Spleen (tissue), 11 donors: ENCODE results near the gene DRD5. TPM values are rescaled to one million over a fixed set of nuclear protein-coding genes. Genes with fewer than 3 reads are reported as not detected.

ENCODE experiments used
- DNase-seq: peaks from one replicate; pipeline ENCODE4 v3.0.0-alpha.2; 2020
- H3K27ac ChIP-seq, 8 donors: fragments of 200-600 bp; sonication (generic) in 7 of 8; 1 replicate in 4 of 8; 2 replicates in 4 of 8; pipeline versions ENCODE4 v1.5.0 to v1.8.0; 2016 to 2021; ENCODE audit warnings: inconsistent platforms in 4 of 8, mild to moderate bottlenecking in 4 of 8, moderate library complexity in 1 of 8
- H3K27me3 ChIP-seq, 7 donors: fragments of 200-600 bp; sonication (generic) in 6 of 7; replicated peaks in 1 of 7; 1 replicate in 4 of 7; 2 replicates in 3 of 7; pipeline versions ENCODE4 v1.5.0 to v1.8.0; 2016 to 2021; ENCODE audit warnings: inconsistent platforms in 3 of 7, mild to moderate bottlenecking in 1 of 7
- H3K36me3 ChIP-seq, 6 donors: fragments of 200-600 bp; sonication (generic) in 5 of 6; 1 replicate in 4 of 6; 2 replicates in 2 of 6; pipeline versions ENCODE4 v1.5.0 to v1.8.0; 2016 to 2021; ENCODE audit warnings: inconsistent platforms in 2 of 6
- H3K4me1 ChIP-seq, 6 donors: fragments of 200-600 bp; sonication (generic) in 5 of 6; 1 replicate in 3 of 6; 2 replicates in 3 of 6; pipeline versions ENCODE4 v1.5.0 to v1.8.0; 2016 to 2021; ENCODE audit warnings: inconsistent platforms in 3 of 6
- H3K4me3 ChIP-seq, 8 donors: fragments of 200-600 bp; sonication (generic) in 7 of 8; 1 replicate in 4 of 8; 2 replicates in 4 of 8; pipeline versions ENCODE4 v1.5.0 to v1.8.0; 2016 to 2021; ENCODE audit warnings: inconsistent platforms in 4 of 8, mild to moderate bottlenecking in 4 of 8, moderate library complexity in 2 of 8
- H3K9me3 ChIP-seq, 8 donors: fragments of 200-600 bp; sonication (generic) in 7 of 8; 1 replicate in 4 of 8; 2 replicates in 4 of 8; pipeline versions ENCODE4 v1.5.0 to v1.8.0; 2016 to 2021; ENCODE audit warnings: inconsistent platforms in 4 of 8
- POLR2A ChIP-seq, 3 donors: fragments of 450-650 bp; IDR thresholded peaks; one replicate each; pipeline ENCODE4 v1.5.1; 2017; ENCODE audit warnings: antibody characterized with exemption in 3 of 3, mild to moderate bottlenecking in 1 of 3
- POLR2AphosphoS5 ChIP-seq, 3 donors: sonication (generic); formaldehyde crosslinking; IDR thresholded peaks; one replicate each; pipeline ENCODE4 v1.5.1; 2017; ENCODE audit warnings: antibody characterized with exemption in 3 of 3
- WGBS, 5 donors: extraction: QIAGEN DNeasy Blood & Tissue Kit in 3 of 5; methylation state at CpG; one replicate each; pipeline versions ENCODE4 v1.1.5 to v1.1.7; 2013 to 2018; 5-methylcytosine and 5-hydroxymethylcytosine counted together
- intact Hi-C: fragments of 100-400 bp; cut with DNase I; formaldehyde crosslinking; loops from one replicate; pipeline ENCODE4 v1.15.0; 2023; ENCODE audit warnings: low total_unique reads
- polyA plus RNA-seq, 3 donors: library from polyadenylated mRNA; stranded (reverse); fragments of 200-250 nt; gene quantifications; one replicate each; pipeline ENCODE4 v1.2.1, GENCODE V29; 2013
- total RNA-seq, 7 donors: library from RNA; depleted of rRNA in 3 of 7; stranded (reverse); fragments of >200 nt in 3 of 7; fragmentation: NEBNext Ultra II Directional in 4 of 7; extraction: Animal tissue kit (Norgen Biotek cat#: 25700) in 4 of 7; gene quantifications; one replicate each; pipeline versions ENCODE4 v1.1.0 to v1.2.1, GENCODE V29; 2016 to 2021
- TF ChIP-seq, protein P1 (sequence below), 11 experiments: fragments of 200-600 bp in 7 of 11; fragments of 450-650 bp in 4 of 11; sonication (generic) in 4 of 11; IDR thresholded peaks in 8 of 11; conservative IDR thresholded peaks in 3 of 11; 1 replicate in 7 of 11; 2 replicates in 4 of 11; pipeline versions ENCODE4 v1.4.0 to v1.8.0; 2016 to 2021; ENCODE audit warnings: antibody characterized with exemption in 11 of 11, inconsistent platforms in 4 of 11, mild to moderate bottlenecking in 1 of 11
- donor health status: healthy with polysubstance abuse.
- donor health status: DM: no; HTN: no; CAD: no; lungs with moderate emphysema.
- donor health status: DM: no; HTN: no; CAD: no.
- donor health status: Bipolar disorder and iron deficiency.
- donor health status: healthy.
- donor health status: DM: no; HTN: no; CAD: no.
- donor health status: DM: yes; HTN: yes; CAD: no.

Gene DRD5
- total and polyA plus RNA-seq, 10 donors: not detected

- H3K36me3 ChIP-seq: no peaks in the 10 kb centered on the region
- intact Hi-C loops: no loop called here
- H3K4me1 ChIP-seq: no peaks in the 10 kb centered on the region
- no peaks in the 10 kb centered on the region for H3K27me3 ChIP-seq
- H3K27ac ChIP-seq: no peak overlapping the region
- no peaks in the 10 kb centered on the region for H3K9me3 ChIP-seq
- H3K4me3 ChIP-seq: no peak overlapping the region
- WGBS, 5 donors: 67 to 92% (median 85%) methylated on average over 3 of the region's 3 CpGs
- no peak for DNase-seq
- TF ChIP-seq POLR2A (IDR thresholded peaks at IDR 0.05): no peak
- TF ChIP-seq, protein P1, sequence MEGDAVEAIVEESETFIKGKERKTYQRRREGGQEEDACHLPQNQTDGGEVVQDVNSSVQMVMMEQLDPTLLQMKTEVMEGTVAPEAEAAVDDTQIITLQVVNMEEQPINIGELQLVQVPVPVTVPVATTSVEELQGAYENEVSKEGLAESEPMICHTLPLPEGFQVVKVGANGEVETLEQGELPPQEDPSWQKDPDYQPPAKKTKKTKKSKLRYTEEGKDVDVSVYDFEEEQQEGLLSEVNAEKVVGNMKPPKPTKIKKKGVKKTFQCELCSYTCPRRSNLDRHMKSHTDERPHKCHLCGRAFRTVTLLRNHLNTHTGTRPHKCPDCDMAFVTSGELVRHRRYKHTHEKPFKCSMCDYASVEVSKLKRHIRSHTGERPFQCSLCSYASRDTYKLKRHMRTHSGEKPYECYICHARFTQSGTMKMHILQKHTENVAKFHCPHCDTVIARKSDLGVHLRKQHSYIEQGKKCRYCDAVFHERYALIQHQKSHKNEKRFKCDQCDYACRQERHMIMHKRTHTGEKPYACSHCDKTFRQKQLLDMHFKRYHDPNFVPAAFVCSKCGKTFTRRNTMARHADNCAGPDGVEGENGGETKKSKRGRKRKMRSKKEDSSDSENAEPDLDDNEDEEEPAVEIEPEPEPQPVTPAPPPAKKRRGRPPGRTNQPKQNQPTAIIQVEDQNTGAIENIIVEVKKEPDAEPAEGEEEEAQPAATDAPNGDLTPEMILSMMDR (IDR thresholded peaks at IDR 0.05 in 8 of 11, conservative IDR thresholded peaks at IDR 0.05 in 3 of 11): no peak
- TF ChIP-seq POLR2AphosphoS5 (IDR thresholded peaks at IDR 0.05): no peak
These were observed 34.9 kb downstream of the DRD5 start for GRCh38 chr4:9816285-9816684.

- intact Hi-C loops: no loop called here
- H3K36me3 ChIP-seq: no peaks in the 10 kb centered on the region
- TF ChIP-seq POLR2A (IDR thresholded peaks at IDR 0.05): no peak
- TF ChIP-seq POLR2AphosphoS5 (IDR thresholded peaks at IDR 0.05): no peak
- TF ChIP-seq, protein P1 (IDR thresholded peaks at IDR 0.05 in 8 of 11, conservative IDR thresholded peaks at IDR 0.05 in 3 of 11): no peak
- no peaks in the 10 kb centered on the region for H3K27me3 ChIP-seq
- no peaks in the 10 kb centered on the region for H3K9me3 ChIP-seq
- WGBS, 5 donors: 67 to 75% (median 72%) methylated on average over 5 of the region's 5 CpGs
- no peak for DNase-seq
- H3K4me1 ChIP-seq: no peaks in the 10 kb centered on the region
- no peak overlapping the region for H3K4me3 ChIP-seq
- H3K27ac ChIP-seq: no peak overlapping the region
These were observed 38.9 kb downstream of the DRD5 start for GRCh38 chr4:9820343-9820742.

GRCh38 chr4:9825049-9825448 is 43.6 kb downstream of the DRD5 start:
- intact Hi-C loops: no loop called here

GRCh38 chr4:9826551-9826950 is 45.1 kb downstream of the DRD5 start:
- intact Hi-C loops: no loop called here
- DNase-seq: no peak
- no peaks in the 10 kb centered on the region for H3K36me3 ChIP-seq
- TF ChIP-seq POLR2A (IDR thresholded peaks at IDR 0.05): no peak
- TF ChIP-seq, protein P1 (IDR thresholded peaks at IDR 0.05 in 8 of 11, conservative IDR thresholded peaks at IDR 0.05 in 3 of 11): no peak
- TF ChIP-seq POLR2AphosphoS5 (IDR thresholded peaks at IDR 0.05): no peak
- no peaks in the 10 kb centered on the region for H3K4me1 ChIP-seq
- no peak overlapping the region for H3K27ac ChIP-seq
- no peak overlapping the region for H3K4me3 ChIP-seq
- whole genome bisulfite sequencing, 5 donors: 88 to 100% (median 91%) methylated on average over 1 of the region's 1 CpG
- H3K9me3 ChIP-seq: no peaks in the 10 kb centered on the region
- H3K27me3 ChIP-seq: no peaks in the 10 kb centered on the region

More at GRCh38 chr4:9825049-9825448, 43.6 kb downstream of the DRD5 start:
- Histone ChIP-seq H3K27me3 (no peaks in the 10 kb centered on the region), H3K36me3 (no peaks in the 10 kb centered on the region), H3K4me3 (no peak overlapping the region), H3K9me3 (no peaks in the 10 kb centered on the region), H3K27ac (no peak overlapping the region), H3K4me1 (no peaks in the 10 kb centered on the region)
- TF ChIP-seq POLR2A (IDR thresholded peaks at IDR 0.05) (no peak), POLR2AphosphoS5 (IDR thresholded peaks at IDR 0.05) (no peak)
- TF ChIP-seq, protein P1 (IDR thresholded peaks at IDR 0.05 in 8 of 11, conservative IDR thresholded peaks at IDR 0.05 in 3 of 11): no peak
- 28 to 56% (median 29%) methylated on average over 3 of the region's 3 CpGs for WGBS, 5 donors
- no peak for DNase-seq
